Breast epithelium (tissue), 4 donors: ENCODE results near the gene DHDH. TPM values are rescaled to one million over a fixed set of nuclear protein-coding genes. Genes with fewer than 3 reads are reported as not detected.

Source experiments
- DNase-seq, 2 donors: peaks; one replicate each; pipeline ENCODE4 v3.0.0-alpha.2; 2019; ENCODE audit warnings: low spot score in 2 of 2
- H3K27ac ChIP-seq, 2 donors: fragments of 200-600 bp; sonication (generic) in 1 of 2; one replicate each; pipeline ENCODE4 v1.5.1; 2016 to 2019; ENCODE audit warnings: mild to moderate bottlenecking in 1 of 2
- H3K27me3 ChIP-seq, 2 donors: fragments of 200-600 bp; sonication (generic) in 1 of 2; one replicate each; pipeline versions ENCODE4 v1.5.1 to v1.6.0; 2017 to 2019; ENCODE audit warnings: control low read depth in 1 of 2, mild to moderate bottlenecking in 1 of 2
- H3K36me3 ChIP-seq: fragments of 200-600 bp; one replicate; pipeline ENCODE4 v1.5.1; 2019
- H3K4me1 ChIP-seq, 2 donors: fragments of 200-600 bp; sonication (generic); one replicate each; pipeline ENCODE4 v1.5.1; 2016 to 2019; ENCODE audit warnings: control low read depth in 1 of 2
- H3K4me3 ChIP-seq, 3 donors: fragments of 200-600 bp; sonication (generic); 1 replicate in 2 of 3; 2 replicates in 1 of 3; pipeline ENCODE4 v1.5.1; 2016 to 2019; ENCODE audit warnings: mild to moderate bottlenecking in 3 of 3, moderate library complexity in 2 of 3
- H3K9me3 ChIP-seq, 2 donors: fragments of 200-600 bp; sonication (generic) in 1 of 2; one replicate each; pipeline ENCODE4 v1.5.1; 2016 to 2019; ENCODE audit warnings: control low read depth in 1 of 2
- POLR2A ChIP-seq: fragments of 450-650 bp; IDR thresholded peaks from one replicate; pipeline ENCODE4 v1.6.1; 2016; ENCODE audit warnings: antibody characterized with exemption, mild to moderate bottlenecking, moderate library complexity
- POLR2AphosphoS5 ChIP-seq, 3 donors: sonication (generic); formaldehyde crosslinking; IDR thresholded peaks; one replicate each; pipeline ENCODE4 v1.6.1; 2017; ENCODE audit warnings: antibody characterized with exemption in 3 of 3
- intact Hi-C: fragments of 100-400 bp; cut with DNase I; formaldehyde crosslinking; loops from one replicate; pipeline ENCODE4 v1.15.1; 2023; ENCODE audit warnings: low total_unique reads
- total RNA-seq, 3 donors: library from RNA; depleted of rRNA; stranded (reverse); fragments of >200 nt; gene quantifications; one replicate each; pipeline ENCODE4 v1.1.0, GENCODE V29; 2016
- TF ChIP-seq, protein P1 (sequence below), 3 donors: fragments of 450-650 bp; IDR thresholded peaks; one replicate each; pipeline ENCODE4 v1.5.1; 2016 to 2017; ENCODE audit warnings: antibody characterized with exemption in 3 of 3, mild to moderate bottlenecking in 3 of 3, moderate library complexity in 3 of 3

DHDH gene
- total RNA-seq, 3 donors from 2014 or later: 0.96 to 1.3 TPM; not detected in 1

GRCh38 chr19:48969276-48970138 is 36.0 kb downstream of the DHDH start:
- intact Hi-C loops: no loop called here
- Histone ChIP-seq H3K4me1 (peaks cover 0 to 14% of the 10 kb centered on the region in 2 donors), H3K36me3 (no peaks in the 10 kb centered on the region), H3K27me3 (no peaks in the 10 kb centered on the region), H3K9me3 (no peaks in the 10 kb centered on the region), H3K27ac (no peak overlapping the region), H3K4me3 (no peak overlapping the region)
- TF ChIP-seq, protein P1, sequence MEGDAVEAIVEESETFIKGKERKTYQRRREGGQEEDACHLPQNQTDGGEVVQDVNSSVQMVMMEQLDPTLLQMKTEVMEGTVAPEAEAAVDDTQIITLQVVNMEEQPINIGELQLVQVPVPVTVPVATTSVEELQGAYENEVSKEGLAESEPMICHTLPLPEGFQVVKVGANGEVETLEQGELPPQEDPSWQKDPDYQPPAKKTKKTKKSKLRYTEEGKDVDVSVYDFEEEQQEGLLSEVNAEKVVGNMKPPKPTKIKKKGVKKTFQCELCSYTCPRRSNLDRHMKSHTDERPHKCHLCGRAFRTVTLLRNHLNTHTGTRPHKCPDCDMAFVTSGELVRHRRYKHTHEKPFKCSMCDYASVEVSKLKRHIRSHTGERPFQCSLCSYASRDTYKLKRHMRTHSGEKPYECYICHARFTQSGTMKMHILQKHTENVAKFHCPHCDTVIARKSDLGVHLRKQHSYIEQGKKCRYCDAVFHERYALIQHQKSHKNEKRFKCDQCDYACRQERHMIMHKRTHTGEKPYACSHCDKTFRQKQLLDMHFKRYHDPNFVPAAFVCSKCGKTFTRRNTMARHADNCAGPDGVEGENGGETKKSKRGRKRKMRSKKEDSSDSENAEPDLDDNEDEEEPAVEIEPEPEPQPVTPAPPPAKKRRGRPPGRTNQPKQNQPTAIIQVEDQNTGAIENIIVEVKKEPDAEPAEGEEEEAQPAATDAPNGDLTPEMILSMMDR (IDR thresholded peaks at IDR 0.05): no peak
- no peak for TF ChIP-seq POLR2A
- TF ChIP-seq POLR2AphosphoS5 (IDR thresholded peaks at IDR 0.05): no peak
- DNase-seq: no peak

- Histone ChIP-seq H3K27me3 (no peaks in the 10 kb centered on the region), H3K4me3 (no peak overlapping the region), H3K27ac (no peak overlapping the region), H3K36me3 (no peaks in the 10 kb centered on the region), H3K9me3 (no peaks in the 10 kb centered on the region), H3K4me1 (peaks cover 0 to 14% of the 10 kb centered on the region in 2 donors)
- TF ChIP-seq, protein P1 (IDR thresholded peaks at IDR 0.05): no peak
- no peak for TF ChIP-seq POLR2AphosphoS5 (IDR thresholded peaks at IDR 0.05)
- TF ChIP-seq POLR2A: no peak
- intact Hi-C loops: no loop called here
- no peak for DNase-seq
Measured at GRCh38 chr19:48970139-48970766, 36.8 kb downstream of the DHDH start.

- no peaks in the 10 kb centered on the region for H3K9me3 ChIP-seq
- peaks cover 0 to 14% of the 10 kb centered on the region in 2 donors for H3K4me1 ChIP-seq
- H3K4me3 ChIP-seq: no peak overlapping the region
- H3K36me3 ChIP-seq: no peaks in the 10 kb centered on the region
- peak overlapping the region in 1 of 2 donors; percentile 19 for H3K27ac ChIP-seq
- intact Hi-C loops: no loop called here
- no peak for DNase-seq
- H3K27me3 ChIP-seq: no peaks in the 10 kb centered on the region
- TF ChIP-seq, protein P1 (IDR thresholded peaks at IDR 0.05): peak; percentile 64 to 79 (median 67)
- TF ChIP-seq POLR2A: no peak
Measured at GRCh38 chr19:48970923-48971395, 37.5 kb downstream of the DHDH start.

GRCh38 chr19:48975947-48976847 is 42.7 kb downstream of the DHDH start:
- Histone ChIP-seq H3K4me3 (no peak overlapping the region), H3K9me3 (no peaks in the 10 kb centered on the region), H3K27ac (no peak overlapping the region), H3K27me3 (no peaks in the 10 kb centered on the region), H3K36me3 (no peaks in the 10 kb centered on the region), H3K4me1 (no peaks in the 10 kb centered on the region)
- no peak for TF ChIP-seq POLR2AphosphoS5 (IDR thresholded peaks at IDR 0.05)
- no peak for TF ChIP-seq POLR2A
- TF ChIP-seq, protein P1 (IDR thresholded peaks at IDR 0.05): no peak
- intact Hi-C loops: no loop called here
- DNase-seq: no peak
